CD4-positive, alpha-beta T cell treated with Interferon alpha-2 for 1 hour (primary cell): Measurements from ENCODE around the gene DNLZ.

Experiments used
- DNase-seq, 2 donors: peaks; one replicate each; pipeline ENCODE4 v3.0.0-alpha.2; 2020 to 2022

DNLZ gene

DNA sequence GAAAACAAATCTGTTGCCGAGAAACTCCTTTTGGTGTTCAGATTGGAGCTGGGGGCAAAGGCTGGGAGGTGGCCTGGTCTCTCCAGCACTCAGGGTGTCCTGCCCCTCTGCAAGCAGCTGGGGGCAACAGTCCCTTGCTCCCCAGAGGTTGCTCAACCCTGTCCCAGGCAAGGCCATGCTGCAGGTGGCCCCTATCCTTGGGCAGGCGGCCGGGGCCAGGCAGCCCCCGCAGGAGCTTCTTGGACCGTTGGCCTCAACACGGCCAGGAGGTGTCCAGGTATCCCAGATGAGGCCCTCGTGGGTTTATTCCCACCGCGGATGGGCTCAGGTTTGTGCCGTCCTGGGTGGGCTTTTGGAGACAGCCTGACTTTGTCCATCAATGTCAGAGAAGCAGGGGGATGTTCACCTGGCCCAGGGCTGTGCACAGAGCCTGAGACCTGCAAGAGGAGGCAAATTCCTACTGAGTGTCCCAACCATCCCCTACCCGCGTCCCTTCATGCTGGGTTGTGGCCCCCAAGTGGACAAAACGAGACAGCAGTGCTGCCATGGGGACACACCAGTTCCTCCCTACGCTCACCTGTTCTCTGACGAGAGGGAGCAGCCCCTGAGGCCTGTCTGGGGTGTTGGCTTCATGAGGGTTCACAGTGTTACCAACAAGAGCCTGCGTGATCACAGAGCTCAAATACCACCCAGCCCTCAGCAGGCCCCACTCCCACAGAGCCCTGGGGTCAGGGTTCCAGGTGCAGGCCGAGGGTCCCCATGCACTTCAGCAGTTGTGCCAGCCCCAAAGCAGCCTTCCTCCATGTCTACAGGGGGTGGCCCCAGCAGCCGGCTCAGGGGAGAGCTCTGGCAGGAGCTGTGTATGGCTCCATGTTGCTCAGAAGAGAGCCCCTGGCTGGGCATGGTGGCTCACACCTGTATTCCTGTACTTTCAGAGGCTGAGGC is 50.2 kb downstream of the DNLZ start:
- DNase-seq: no peak

DNA sequence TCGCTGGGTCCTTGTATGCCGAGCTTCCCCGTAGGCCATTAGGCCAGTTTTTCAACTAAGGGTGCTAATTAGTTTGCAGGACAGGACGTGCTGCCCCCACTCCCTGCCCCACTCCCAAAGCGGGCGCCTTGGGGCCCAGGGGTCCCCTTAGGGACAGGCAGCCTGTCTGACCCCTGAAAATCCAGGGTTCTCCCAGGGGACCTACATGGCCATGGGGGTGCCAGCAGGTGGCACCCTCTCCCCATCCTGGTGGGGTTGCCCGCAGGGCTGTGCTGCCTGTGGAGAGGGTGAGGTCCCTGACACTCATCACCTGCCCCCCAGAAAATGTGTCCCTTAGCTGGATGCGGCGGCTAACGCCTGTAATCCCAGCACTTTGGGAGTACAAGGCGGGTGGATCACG is 51.1 kb downstream of the DNLZ start:
- peak; percentile 37 to 51 for DNase-seq

DNA sequence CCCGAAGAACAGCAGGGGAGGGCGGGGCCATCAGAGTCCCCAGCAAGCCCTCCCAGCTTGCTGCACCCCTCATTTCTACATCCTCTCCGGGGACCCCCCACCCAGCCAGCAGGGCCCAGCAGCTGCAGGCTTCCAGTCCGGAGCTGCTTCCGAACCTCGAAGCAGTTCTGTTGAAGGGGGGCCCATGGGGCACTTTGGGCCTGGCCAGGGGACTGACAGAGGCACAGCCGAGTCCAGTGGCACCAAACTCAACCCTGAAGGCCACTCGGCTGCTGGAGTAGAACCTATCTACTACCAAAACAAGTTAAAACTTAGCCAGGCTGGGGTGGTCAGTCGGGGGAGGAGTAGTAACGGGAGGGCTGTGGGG is 51.6 kb downstream of the DNLZ start:
- DNase-seq: no peak

DNA sequence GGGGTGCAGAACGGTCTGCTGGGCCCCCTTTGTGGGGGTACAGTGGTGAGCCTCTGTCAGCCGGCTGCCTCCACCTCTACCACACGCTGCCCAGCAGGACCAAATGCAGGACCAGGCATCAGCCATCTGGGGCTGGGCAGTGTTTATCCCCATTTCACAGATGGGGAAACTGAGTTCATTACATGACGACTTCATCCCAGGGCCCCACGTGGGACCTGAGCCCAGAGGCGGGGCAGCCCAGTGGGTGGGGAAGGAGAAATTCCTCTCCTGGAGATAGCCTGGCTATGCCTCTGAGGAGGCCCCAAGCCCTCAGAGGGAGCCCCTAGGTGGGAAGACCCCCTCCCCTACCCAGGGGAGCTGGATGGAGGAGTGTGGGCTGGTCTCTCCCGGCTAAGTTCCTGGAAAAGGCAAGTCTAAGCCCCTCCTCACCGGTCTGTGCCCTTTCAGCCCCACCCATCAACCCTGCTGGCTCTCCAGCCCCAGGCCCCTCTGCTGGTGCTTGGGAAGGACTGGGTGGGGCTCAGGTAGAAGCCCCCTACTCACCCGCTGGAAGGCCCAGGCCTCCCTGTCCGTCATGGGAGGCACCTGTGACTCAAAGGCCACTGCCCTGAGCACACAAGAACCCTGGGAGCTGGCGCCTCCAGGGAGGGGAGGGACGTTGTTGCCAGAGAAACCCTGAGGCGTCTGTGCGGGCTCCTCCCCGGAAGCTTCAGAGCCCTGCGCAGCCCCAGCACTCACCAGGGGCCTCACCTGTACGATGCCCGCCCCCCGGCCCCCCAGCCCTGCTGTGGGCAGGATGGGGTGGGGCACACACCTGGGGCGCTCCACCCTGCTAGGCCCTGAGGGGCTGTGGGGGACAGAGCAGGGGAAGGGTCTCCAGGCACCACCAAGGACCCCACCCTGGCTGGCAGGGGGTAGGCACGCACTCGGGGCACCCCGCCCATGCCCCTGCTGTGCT is 52.2 kb downstream of the DNLZ start:
- DNase-seq: peak in 1 of 2 donors; percentile 15

DNA sequence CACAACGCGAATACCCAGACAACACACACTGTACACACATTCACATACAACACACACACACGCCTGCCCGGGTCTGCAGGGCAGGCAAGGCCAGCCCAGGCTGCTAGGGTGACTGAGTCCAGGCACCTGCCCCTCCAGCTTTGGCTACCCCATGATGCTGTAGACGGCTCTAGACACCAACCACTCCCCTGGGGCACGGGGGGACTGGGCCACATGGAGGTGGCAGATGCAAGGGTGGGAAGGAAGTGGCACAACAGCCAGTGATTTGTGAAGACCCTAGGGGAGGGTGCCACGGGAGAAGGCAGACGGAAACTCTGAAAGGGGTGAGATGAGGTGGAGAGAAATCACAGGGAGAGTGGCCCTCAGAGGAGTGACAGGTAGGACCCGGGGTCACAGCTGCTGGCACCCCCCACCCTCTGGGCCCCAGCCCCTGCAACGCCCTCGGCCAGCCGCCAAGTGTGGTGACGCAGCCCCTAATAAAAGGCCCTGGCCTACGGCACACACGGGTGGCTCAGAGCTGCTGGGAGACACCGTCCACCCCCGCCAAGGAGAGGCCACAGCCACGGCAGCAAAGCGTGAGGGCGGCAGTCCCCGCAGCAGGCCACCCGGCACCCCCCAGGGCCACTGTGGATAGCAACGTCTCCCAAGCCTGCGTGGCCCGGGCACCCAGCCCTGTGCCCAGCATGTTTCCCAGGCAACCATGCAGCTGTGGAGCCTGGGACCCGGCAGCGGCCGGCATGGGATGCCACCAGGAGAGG is 53.1 kb downstream of the DNLZ start:
- DNase-seq: no peak

DNA sequence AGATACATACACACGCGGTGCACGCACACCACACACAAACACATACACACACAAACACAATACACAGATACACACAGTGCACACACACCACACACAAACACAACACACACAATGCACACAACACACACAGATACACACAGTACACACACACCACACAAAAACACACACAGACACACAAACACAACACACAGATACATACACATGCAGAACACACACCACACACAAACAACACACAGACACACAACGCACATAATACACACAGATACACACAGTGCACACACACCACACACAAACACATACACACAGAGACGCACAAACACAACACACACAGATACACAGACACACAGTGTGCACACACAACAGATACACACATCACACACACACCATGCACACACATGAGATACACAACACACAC is 53.7 kb downstream of the DNLZ start:
- no peak for DNase-seq
